ENCODE data around the gene FARS2. TPM values are rescaled to one million over a fixed set of nuclear protein-coding genes. Genes with fewer than 3 reads are reported as not detected.

Gene FARS2
- polyA plus RNA-seq, 1 donor (not counting 4 experiments of a cell fraction or from before 2014, with no cell fraction given) = 21.3 TPM

GRCh38 chr6:5318617-5319272 is 57.4 kb downstream of the FARS2 start:
- Histone ChIP-seq H3K27me3 (ENCODE audit: control insufficient read depth, extremely low read depth, insufficient read depth, low read length) (no peaks in the 10 kb centered on the region), H3K9ac (ENCODE audit: control insufficient read depth, extremely low read depth, insufficient read depth, low read length) (no peak overlapping the region), H3K4me2 (ENCODE audit: control insufficient read depth, extremely low read depth, insufficient read depth, low read depth, low read length) (no peak overlapping the region), H3K4me1 (ENCODE audit: control insufficient read depth, extremely low read depth, insufficient read depth, low read length) (no peaks in the 10 kb centered on the region), H3K4me3 (ENCODE audit: control insufficient read depth in 2 of 3, extremely low read depth in 1 of 3, insufficient read depth in 2 of 3, low read depth in 1 of 3, low read length in 3 of 3) (no peak overlapping the region), H3K9me3 (ENCODE audit: control insufficient read depth, low read depth, low read length) (no peaks in the 10 kb centered on the region), H4K20me1 (ENCODE audit: control insufficient read depth, extremely low read depth, insufficient read depth, low read length) (no peaks in the 10 kb centered on the region), H3K79me2 (ENCODE audit: control insufficient read depth, insufficient read depth, low read length) (no peaks in the 10 kb centered on the region), H3K27ac (ENCODE audit: control insufficient read depth, insufficient read depth, low read length) (no peak overlapping the region), H3K9me1 (ENCODE audit: control insufficient read depth, extremely low read depth, insufficient read depth, low read length) (no peaks in the 10 kb centered on the region), H2AFZ (ENCODE audit: control insufficient read depth, low read length) (no peak overlapping the region), H3K36me3 (ENCODE audit: control insufficient read depth in 2 of 2, extremely low read depth in 1 of 2, insufficient read depth in 2 of 2, low read length in 2 of 2) (no peaks in the 10 kb centered on the region)
- no peak for DNase-seq (ENCODE audit: low read depth, low spot score)
- FAIRE-seq = no peak
- TF ChIP-seq CTCF (optimal IDR thresholded peaks at IDR 0.05 in 1 of 3, IDR thresholded peaks at IDR 0.05 in 1 of 3, conservative IDR thresholded peaks at IDR 0.05 in 1 of 3; ENCODE audit: extremely low read depth in 1 of 3, insufficient read depth in 2 of 3, low read length in 3 of 3) = no peak
- dilution Hi-C loops (cut with MboI; ENCODE audit: extremely low pct_ligation_motif_present, low sequenced_read_pairs) = no loop called here

GRCh38 chr6:5323979-5324378 is 62.7 kb downstream of the FARS2 start:
- no peak overlapping the region for H3K4me2 ChIP-seq (ENCODE audit: control insufficient read depth, extremely low read depth, insufficient read depth, low read depth, low read length)
- H3K4me3 ChIP-seq (ENCODE audit: control insufficient read depth in 2 of 3, extremely low read depth in 1 of 3, insufficient read depth in 2 of 3, low read depth in 1 of 3, low read length in 3 of 3) = no peak overlapping the region
- H4K20me1 ChIP-seq (ENCODE audit: control insufficient read depth, extremely low read depth, insufficient read depth, low read length) = no peaks in the 10 kb centered on the region
- no peaks in the 10 kb centered on the region for H3K4me1 ChIP-seq (ENCODE audit: control insufficient read depth, extremely low read depth, insufficient read depth, low read length)
- dilution Hi-C loops (cut with MboI; ENCODE audit: extremely low pct_ligation_motif_present, low sequenced_read_pairs) = no loop called here
- H3K36me3 ChIP-seq (ENCODE audit: control insufficient read depth in 2 of 2, extremely low read depth in 1 of 2, insufficient read depth in 2 of 2, low read length in 2 of 2) = peaks cover 0 to 4% of the 10 kb centered on the region in 2 experiments
- DNase-seq (ENCODE audit: low read depth, low spot score) = no peak
- H3K9me1 ChIP-seq (ENCODE audit: control insufficient read depth, extremely low read depth, insufficient read depth, low read length) = no peaks in the 10 kb centered on the region
- no peaks in the 10 kb centered on the region for H3K79me2 ChIP-seq (ENCODE audit: control insufficient read depth, insufficient read depth, low read length)
- no peaks in the 10 kb centered on the region for H3K27me3 ChIP-seq (ENCODE audit: control insufficient read depth, extremely low read depth, insufficient read depth, low read length)
- FAIRE-seq = no peak
- TF ChIP-seq EZH2 (IDR thresholded peaks at IDR 0.05; ENCODE audit: low read length) (no peak), CTCF (optimal IDR thresholded peaks at IDR 0.05 in 1 of 3, IDR thresholded peaks at IDR 0.05 in 1 of 3, conservative IDR thresholded peaks at IDR 0.05 in 1 of 3; ENCODE audit: extremely low read depth in 1 of 3, insufficient read depth in 2 of 3, low read length in 3 of 3) (no peak)
- no peak overlapping the region for H2AFZ ChIP-seq (ENCODE audit: control insufficient read depth, low read length)
- no peak overlapping the region for H3K27ac ChIP-seq (ENCODE audit: control insufficient read depth, insufficient read depth, low read length)
- no peaks in the 10 kb centered on the region for H3K9me3 ChIP-seq (ENCODE audit: control insufficient read depth, low read depth, low read length)
- H3K9ac ChIP-seq (ENCODE audit: control insufficient read depth, extremely low read depth, insufficient read depth, low read length) = no peak overlapping the region
